ENCODE results near the gene ATP4B.

The ATP4B gene

DNA sequence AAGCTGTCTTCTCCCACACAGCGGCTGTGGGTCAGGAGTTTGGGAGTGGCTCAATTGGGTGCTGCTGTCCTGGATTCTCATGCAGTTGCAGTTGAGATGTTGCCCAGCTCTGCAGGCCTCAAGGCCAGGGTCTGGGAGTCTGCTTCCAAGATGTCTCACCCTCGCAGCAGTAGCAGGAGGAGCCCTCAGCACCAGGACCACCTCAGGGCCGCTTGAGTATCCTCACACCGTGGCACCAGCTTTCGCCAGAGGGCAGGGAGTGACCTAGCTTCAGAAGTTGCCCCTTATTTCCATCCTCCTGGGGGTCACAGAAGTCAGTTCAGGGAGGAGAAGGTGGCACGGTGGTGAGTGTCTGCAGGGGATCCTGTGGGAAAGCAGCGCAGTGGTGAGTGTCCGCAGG, 52.5 kb downstream of the ATP4B start:
- no peak for DNase-seq

DNA sequence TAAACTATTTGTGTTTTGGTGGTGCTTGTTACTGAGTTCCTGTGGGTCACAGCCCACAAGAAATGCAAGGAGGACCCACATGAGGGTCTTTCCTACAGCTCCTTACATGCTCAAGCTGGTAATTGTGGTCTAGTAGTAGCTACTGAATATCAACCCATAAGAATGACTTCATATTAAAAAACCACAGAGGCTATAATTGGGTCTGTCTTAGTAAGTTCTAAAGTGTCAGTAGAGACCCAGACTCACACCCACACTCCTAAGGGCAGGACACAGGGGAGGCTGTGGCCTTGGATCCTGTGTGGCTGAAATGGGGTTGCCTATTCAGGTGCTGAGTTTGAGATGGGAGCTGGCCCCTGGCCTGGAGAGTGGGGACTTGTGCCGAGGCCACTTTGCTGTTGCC, 53.8 kb downstream of the ATP4B start:
- no peak for DNase-seq

DNA sequence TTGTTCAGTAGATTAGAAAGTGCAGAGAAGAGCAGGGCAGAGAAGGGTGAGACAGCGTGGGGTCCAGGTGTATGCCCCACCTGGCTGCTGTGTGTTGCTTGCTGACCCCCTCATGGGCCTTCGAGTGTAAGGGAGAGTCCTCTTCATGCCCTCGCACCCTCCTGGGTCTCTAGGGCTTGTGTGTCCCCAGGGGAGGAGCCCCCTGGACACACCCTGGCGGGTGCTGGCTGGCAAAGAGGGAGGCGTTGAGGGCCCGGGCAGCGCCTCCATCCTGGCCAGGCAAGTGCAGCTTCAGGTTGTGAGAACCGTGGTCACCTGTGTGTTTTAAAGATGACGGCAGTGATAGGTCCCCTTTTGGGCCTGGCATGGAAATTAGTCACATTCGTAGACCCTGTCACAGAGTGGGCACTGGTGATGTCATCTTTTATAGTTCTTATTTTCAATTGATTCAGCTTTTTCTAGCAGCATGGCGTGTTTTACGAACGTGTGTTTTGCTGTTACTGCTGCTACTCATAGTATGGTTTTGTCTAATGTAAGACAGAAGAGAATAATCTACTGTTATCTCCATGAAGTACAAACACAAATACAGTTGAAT, 54.8 kb downstream of the ATP4B start:
- DNase-seq = no peak

DNA sequence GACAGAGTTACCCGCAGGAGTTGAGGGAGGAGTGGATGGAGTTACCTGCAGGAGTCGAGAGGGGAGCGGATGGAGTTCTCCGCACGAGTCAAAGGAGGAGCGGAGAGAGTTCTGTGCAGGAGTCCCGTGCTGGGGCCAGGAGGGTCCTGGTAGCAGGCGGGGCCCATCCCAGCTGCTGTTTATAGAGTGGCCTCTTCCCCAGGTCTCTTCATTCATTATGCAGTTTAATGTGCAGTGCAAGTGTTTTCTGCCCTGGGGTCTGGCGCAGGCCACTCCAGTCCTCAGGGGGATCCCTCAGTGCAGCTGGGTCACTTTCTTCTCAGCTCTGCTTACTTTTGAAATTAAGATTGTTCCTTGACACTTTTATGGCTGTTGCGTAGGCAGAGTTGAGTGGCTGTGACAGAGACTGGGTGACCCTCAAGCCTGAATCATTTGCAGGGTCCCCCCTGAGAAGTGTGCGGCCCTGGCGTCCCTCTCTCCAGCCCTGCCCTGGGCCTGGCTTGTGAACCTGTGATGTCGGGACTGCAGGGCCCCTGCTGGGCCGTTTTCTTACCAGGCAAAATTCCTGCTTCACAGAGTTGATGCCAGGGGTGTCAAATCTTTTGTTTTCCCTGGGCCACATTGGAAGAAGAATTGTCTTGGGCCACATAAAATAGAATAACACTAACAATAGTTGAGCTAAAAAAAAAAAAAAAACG, 55.6 kb downstream of the ATP4B start:
- DNase-seq = no peak

DNA sequence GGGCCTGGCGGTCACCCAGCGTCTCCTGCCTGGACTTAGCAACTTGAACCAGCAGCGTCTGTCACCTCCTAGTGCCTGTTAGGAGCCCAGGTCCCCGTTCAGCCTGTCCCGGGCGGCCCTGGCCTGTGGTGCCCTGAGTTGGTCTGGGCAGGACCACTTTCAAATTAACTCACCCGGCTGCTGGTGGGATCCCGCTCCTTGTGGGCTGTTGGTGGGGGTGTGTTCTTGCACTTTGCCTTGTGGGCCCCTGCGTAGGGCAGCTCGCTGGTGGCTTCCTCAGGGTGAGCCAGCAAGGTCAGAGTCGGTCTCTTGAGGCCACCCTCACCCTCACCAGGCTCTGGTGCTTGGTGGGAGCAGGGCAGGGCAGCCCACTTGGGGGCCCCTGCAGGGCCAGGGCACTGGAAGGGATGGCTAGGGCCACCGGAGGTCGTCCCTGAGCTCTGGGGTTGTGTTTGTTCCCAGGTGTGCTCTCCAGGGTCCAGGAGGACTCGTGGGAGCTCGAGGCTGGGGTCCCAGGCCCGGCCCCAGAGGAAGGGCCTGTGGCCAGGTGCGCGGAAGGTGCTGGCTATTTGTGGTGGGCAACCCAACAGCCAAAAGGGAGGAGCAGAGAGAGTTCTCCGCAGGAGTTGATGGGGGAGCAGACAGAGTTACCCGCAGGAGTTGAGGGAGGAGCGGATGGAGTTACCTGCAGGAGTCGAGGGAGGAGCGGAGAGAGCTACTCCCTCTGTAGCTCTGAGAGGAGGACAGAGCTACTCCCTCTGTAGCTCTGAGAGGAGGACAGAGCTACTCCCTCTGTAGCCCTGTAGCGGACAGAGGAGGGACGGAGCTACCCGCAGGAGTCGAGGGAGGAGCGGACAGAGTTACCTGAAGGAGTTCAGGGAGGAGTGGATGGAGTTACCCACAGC, 56.6 kb downstream of the ATP4B start:
- DNase-seq = no peak

DNA sequence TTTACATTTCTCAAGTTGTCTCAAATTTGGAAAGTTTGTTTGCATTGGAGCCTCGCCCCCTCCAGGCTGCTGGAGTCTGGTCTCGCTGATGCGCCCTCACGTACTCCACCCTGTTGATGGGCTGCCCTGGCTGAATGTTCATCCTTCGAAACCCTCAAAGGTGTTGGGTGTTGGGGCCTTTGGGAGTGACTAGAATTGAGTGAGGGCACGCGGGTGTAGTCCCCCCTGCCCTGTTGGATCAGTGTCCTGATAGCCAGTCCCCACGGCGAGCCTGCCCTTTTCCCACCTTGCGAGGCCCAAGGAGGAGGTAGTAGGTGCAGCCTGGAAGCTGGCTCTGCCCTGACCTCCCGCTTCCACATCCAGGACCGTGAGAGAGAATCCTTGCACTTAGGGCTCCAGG, 58.6 kb downstream of the ATP4B start:
- peak; percentile 56 for DNase-seq
